ENCODE data around the gene TRAF2. TPM values are rescaled to one million over a fixed set of nuclear protein-coding genes. Genes with fewer than 3 reads are reported as not detected.

TRAF2 gene
- total RNA-seq, 5 donors from 2014 or later (not counting 1 experiment from before 2014, with no cell fraction given), result 20.9 to 38.7 (median 33.7) TPM

- Mint-ChIP-seq H3K9me3 (no peaks in the 10 kb centered on the region), H3K4me1 (peaks cover 4 to 7% (median 4%) of the 10 kb centered on the region in 3 donors), H3K27me3 (no peaks in the 10 kb centered on the region), H3K27ac (no peak overlapping the region), H3K36me3 (peaks cover 6% of the 10 kb centered on the region), H3K4me3 (no peak overlapping the region)
- ATAC-seq (replicated peaks in 1 of 4) (no peak), DNase-seq (no peak)
- Histone ChIP-seq H3K4me1 (ENCODE audit: control insufficient read depth in 1 of 2, extremely low read depth in 1 of 2, insufficient read depth in 2 of 2, low read length in 2 of 2) (peaks cover 0 to 7% of the 10 kb centered on the region in 2 experiments), H3K27ac (ENCODE audit: low read length) (no peak overlapping the region), H3K36me3 (ENCODE audit: control insufficient read depth in 2 of 2, extremely low read depth in 1 of 2, insufficient read depth in 1 of 2, low read length in 1 of 2) (peaks cover 20 to 30% of the 10 kb centered on the region in 2 donors), H3K4me3 (ENCODE audit: control insufficient read depth in 1 of 2, extremely low read depth in 1 of 2, low read length in 1 of 2) (no peak overlapping the region), H3K27me3 (replicated peaks in 1 of 2; ENCODE audit: control insufficient read depth in 2 of 2, extremely low read depth in 1 of 2, insufficient read depth in 2 of 2, low read length in 1 of 2) (no peaks in the 10 kb centered on the region), H3K9me3 (no peaks in the 10 kb centered on the region)
- WGBS (ENCODE audit: insufficient coverage), result 90% methylated on average over 20 of the region's 20 CpGs
- ChIA-PET POLR2A (no interaction called here), CTCF (no interaction called here)
Observed at GRCh38 chr9:136858844-136859757, 27.2 kb upstream of the TRAF2 start.

- WGBS (ENCODE audit: insufficient coverage), result 93% methylated on average over 4 of the region's 9 CpGs
- ChIA-PET CTCF (no interaction called here), POLR2A (no interaction called here)
- DNase-seq, result no peak
- Histone ChIP-seq H3K27me3 (replicated peaks in 1 of 2; ENCODE audit: control insufficient read depth in 2 of 2, extremely low read depth in 1 of 2, insufficient read depth in 2 of 2, low read length in 1 of 2) (no peaks in the 10 kb centered on the region), H3K36me3 (ENCODE audit: control insufficient read depth in 2 of 2, extremely low read depth in 1 of 2, insufficient read depth in 1 of 2, low read length in 1 of 2) (peaks cover 20 to 30% of the 10 kb centered on the region in 2 donors), H3K4me1 (ENCODE audit: control insufficient read depth in 1 of 2, extremely low read depth in 1 of 2, insufficient read depth in 2 of 2, low read length in 2 of 2) (peaks cover 4 to 20% of the 10 kb centered on the region in 2 experiments), H3K9me3 (no peaks in the 10 kb centered on the region), H3K27ac (ENCODE audit: low read length) (no peak overlapping the region), H3K4me3 (ENCODE audit: control insufficient read depth in 1 of 2, extremely low read depth in 1 of 2, low read length in 1 of 2) (no peak overlapping the region)
- no peak overlapping the region for H3K4me3 Mint-ChIP-seq
- peaks cover 13 to 19% (median 15%) of the 10 kb centered on the region in 3 donors for H3K4me1 Mint-ChIP-seq
- no peak overlapping the region for H3K27ac Mint-ChIP-seq
- peaks cover 6% of the 10 kb centered on the region for H3K36me3 Mint-ChIP-seq
- H3K27me3 Mint-ChIP-seq, result no peaks in the 10 kb centered on the region
- no peak for ATAC-seq (replicated peaks in 1 of 4)
- H3K9me3 Mint-ChIP-seq, result no peaks in the 10 kb centered on the region
Observed at GRCh38 chr9:136860529-136860928, 25.8 kb upstream of the TRAF2 start.

GRCh38 chr9:136860933-136861873 lies 25.1 kb upstream of the TRAF2 start:
- no peak overlapping the region for H3K4me3 ChIP-seq (ENCODE audit: control insufficient read depth in 1 of 2, extremely low read depth in 1 of 2, low read length in 1 of 2)
- no peaks in the 10 kb centered on the region for H3K27me3 ChIP-seq (replicated peaks in 1 of 2; ENCODE audit: control insufficient read depth in 2 of 2, extremely low read depth in 1 of 2, insufficient read depth in 2 of 2, low read length in 1 of 2)
- H3K4me3 Mint-ChIP-seq, result no peak overlapping the region
- ATAC-seq (replicated peaks in 1 of 4) (no peak), DNase-seq (no peak)
- ChIA-PET CTCF (no interaction called here), POLR2A (no interaction called here)
- H3K4me1 ChIP-seq (ENCODE audit: control insufficient read depth in 1 of 2, extremely low read depth in 1 of 2, insufficient read depth in 2 of 2, low read length in 2 of 2), result peaks cover 4 to 22% of the 10 kb centered on the region in 2 experiments
- no peak overlapping the region for H3K27ac ChIP-seq (ENCODE audit: low read length)
- no peak overlapping the region for H3K27ac Mint-ChIP-seq
- no peaks in the 10 kb centered on the region for H3K9me3 Mint-ChIP-seq
- H3K36me3 Mint-ChIP-seq, result peaks cover 6% of the 10 kb centered on the region
- peaks cover 14 to 20% (median 15%) of the 10 kb centered on the region in 3 donors for H3K4me1 Mint-ChIP-seq
- H3K36me3 ChIP-seq (ENCODE audit: control insufficient read depth in 2 of 2, extremely low read depth in 1 of 2, insufficient read depth in 1 of 2, low read length in 1 of 2), result peaks cover 20 to 30% of the 10 kb centered on the region in 2 donors
- 95% methylated on average over 21 of the region's 22 CpGs for WGBS (ENCODE audit: insufficient coverage)
- no peaks in the 10 kb centered on the region for H3K9me3 ChIP-seq
- no peaks in the 10 kb centered on the region for H3K27me3 Mint-ChIP-seq

- H3K9me3 ChIP-seq, result no peaks in the 10 kb centered on the region
- H3K36me3 ChIP-seq (ENCODE audit: control insufficient read depth in 2 of 2, extremely low read depth in 1 of 2, insufficient read depth in 1 of 2, low read length in 1 of 2), result peaks cover 20 to 30% of the 10 kb centered on the region in 2 donors
- POLR2A ChIA-PET, result no interaction called here
- no peak overlapping the region for H3K4me3 ChIP-seq (ENCODE audit: control insufficient read depth in 1 of 2, extremely low read depth in 1 of 2, low read length in 1 of 2)
- Mint-ChIP-seq H3K4me1 (peaks cover 14 to 20% (median 15%) of the 10 kb centered on the region in 3 donors), H3K36me3 (peaks cover 6% of the 10 kb centered on the region), H3K27me3 (no peaks in the 10 kb centered on the region), H3K27ac (no peak overlapping the region), H3K4me3 (no peak overlapping the region), H3K9me3 (no peaks in the 10 kb centered on the region)
- 95% methylated on average over 20 of the region's 26 CpGs for WGBS (ENCODE audit: insufficient coverage)
- H3K27ac ChIP-seq (ENCODE audit: low read length), result no peak overlapping the region
- CTCF ChIA-PET, result no interaction called here
- H3K27me3 ChIP-seq (replicated peaks in 1 of 2; ENCODE audit: control insufficient read depth in 2 of 2, extremely low read depth in 1 of 2, insufficient read depth in 2 of 2, low read length in 1 of 2), result no peaks in the 10 kb centered on the region
- no peak for DNase-seq
- H3K4me1 ChIP-seq (ENCODE audit: control insufficient read depth in 1 of 2, extremely low read depth in 1 of 2, insufficient read depth in 2 of 2, low read length in 2 of 2), result peaks cover 4 to 26% of the 10 kb centered on the region in 2 experiments
- ATAC-seq (replicated peaks in 1 of 4), result no peak
Observed at GRCh38 chr9:136861874-136862457, 24.4 kb upstream of the TRAF2 start.

GRCh38 chr9:136862849-136863622 lies 23.3 kb upstream of the TRAF2 start:
- H3K36me3 ChIP-seq (ENCODE audit: control insufficient read depth in 2 of 2, extremely low read depth in 1 of 2, insufficient read depth in 1 of 2, low read length in 1 of 2), result peaks cover 20 to 30% of the 10 kb centered on the region in 2 donors
- no peak overlapping the region for H3K4me3 ChIP-seq (ENCODE audit: control insufficient read depth in 1 of 2, extremely low read depth in 1 of 2, low read length in 1 of 2)
- Mint-ChIP-seq H3K36me3 (peaks cover 6% of the 10 kb centered on the region), H3K4me3 (no peak overlapping the region), H3K9me3 (no peaks in the 10 kb centered on the region), H3K27ac (no peak overlapping the region), H3K27me3 (no peaks in the 10 kb centered on the region), H3K4me1 (peaks cover 14 to 22% (median 18%) of the 10 kb centered on the region in 3 donors)
- H3K27ac ChIP-seq (ENCODE audit: low read length), result no peak overlapping the region
- no peaks in the 10 kb centered on the region for H3K27me3 ChIP-seq (replicated peaks in 1 of 2; ENCODE audit: control insufficient read depth in 2 of 2, extremely low read depth in 1 of 2, insufficient read depth in 2 of 2, low read length in 1 of 2)
- ChIA-PET POLR2A (no interaction called here), CTCF (no interaction called here)
- no peaks in the 10 kb centered on the region for H3K9me3 ChIP-seq
- peak in 1 of 35 experiments; percentile 22 for DNase-seq
- ATAC-seq (replicated peaks in 1 of 4), result no peak
- H3K4me1 ChIP-seq (ENCODE audit: control insufficient read depth in 1 of 2, extremely low read depth in 1 of 2, insufficient read depth in 2 of 2, low read length in 2 of 2), result peaks cover 4 to 32% of the 10 kb centered on the region in 2 experiments
- WGBS (ENCODE audit: insufficient coverage), result 99% methylated on average over 26 of the region's 31 CpGs

Measured in T-cell (primary cell).